NK-92 treated with Interleukin-12 subunit alpha and Interleukin-12 subunit beta, amount 100 ng/mL, for 24 hours (cell line): ENCODE data around the gene OPRM1.
"Not testable (repeated sequence)": the region's sequence is repeated elsewhere in the genome, so short reads cannot be mapped to it uniquely, and the experiment has no call there.

ENCODE experiments used
- DNase-seq: peaks from one replicate; lab custom pipeline; 2025; lab: John Stamatoyannopoulos, UW

Gene OPRM1

GRCh38 chr6:154039231-154039842, at the start of gene OPRM1:
OPRM1 (plus strand) TSS chr6:154039240; CDS start chr6:154039545, 305 bp downstream.
- no peak for DNase-seq

GRCh38 chr6:153989989-153990388, 49.1 kb upstream of the OPRM1 start:
- DNase-seq: no peak

GRCh38 chr6:153994004-153994403, 45.0 kb upstream of the OPRM1 start:
- DNase-seq: no peak

GRCh38 chr6:153994811-153995210, 44.2 kb upstream of the OPRM1 start:
- no peak for DNase-seq

- DNase-seq: no peak
These were observed 41.8 kb upstream of the OPRM1 start for GRCh38 chr6:153997221-153997620.

- DNase-seq: no peak
These were observed 37.4 kb upstream of the OPRM1 start for GRCh38 chr6:154001494-154002285.

- DNase-seq: no peak
These were observed 36.1 kb upstream of the OPRM1 start for GRCh38 chr6:154002894-154003293.

- no peak for DNase-seq
These were observed 28.7 kb upstream of the OPRM1 start for GRCh38 chr6:154010371-154010770.

- no peak for DNase-seq
These were observed 26.2 kb upstream of the OPRM1 start for GRCh38 chr6:154012852-154013251.

GRCh38 chr6:154017786-154018185, 21.3 kb upstream of the OPRM1 start:
- no peak for DNase-seq

- no peak for DNase-seq
These were observed 8.4 kb upstream of the OPRM1 start for GRCh38 chr6:154030646-154031045.

- DNase-seq: no peak
These were observed 2.0 kb downstream of the OPRM1 start for GRCh38 chr6:154041001-154041400.

- no peak for DNase-seq
These were observed 14.1 kb downstream of the OPRM1 start for GRCh38 chr6:154053141-154053540.

- DNase-seq: no peak
These were observed 17.5 kb downstream of the OPRM1 start for GRCh38 chr6:154056536-154056935.

- DNase-seq: no peak
These were observed 18.1 kb downstream of the OPRM1 start for GRCh38 chr6:154057098-154057497.

GRCh38 chr6:154058963-154059680, 20.1 kb downstream of the OPRM1 start:
- no peak for DNase-seq

GRCh38 chr6:154060076-154060475, 21.0 kb downstream of the OPRM1 start:
- DNase-seq: no peak

GRCh38 chr6:154070041-154070440, 31.0 kb downstream of the OPRM1 start:
- no peak for DNase-seq

GRCh38 chr6:154070657-154071056, 31.6 kb downstream of the OPRM1 start:
- no peak for DNase-seq

GRCh38 chr6:154071236-154071635, 32.2 kb downstream of the OPRM1 start:
- DNase-seq: no peak

- DNase-seq: no peak
These were observed 32.7 kb downstream of the OPRM1 start for GRCh38 chr6:154071711-154072110.

- not testable (repeated sequence) for DNase-seq
These were observed 39.6 kb downstream of the OPRM1 start for GRCh38 chr6:154078596-154078995.
